K562 (cell line): Measurements from ENCODE around the gene TMEM38B.

Experiments
- CREM ChIP-seq: IDR thresholded peaks from 2 replicates; pipeline ENCODE4 v1.6.1; 2014; ENCODE audit warnings: antibody characterized with exemption, low read depth
- CTCF ChIP-seq, 3 experiments: IDR thresholded peaks in 2 of 3; conservative IDR thresholded peaks in 1 of 3; 2 replicates each; pipeline ENCODE4 v1.5.1; 2011 to 2012; ENCODE audit warnings: low read length in 3 of 3, mild to moderate bottlenecking in 3 of 3, control low read depth in 2 of 3, improper control_type of control experiment in 1 of 3, inconsistent platforms in 1 of 3, low read depth in 1 of 3, mixed read lengths in 1 of 3, moderate library complexity in 1 of 3; ENCODE audit not compliant: insufficient read depth in 2 of 3
- JUN ChIP-seq, 2 experiments: sonication (generic) in 1 of 2; formaldehyde crosslinking in 1 of 2; IDR thresholded peaks; 2 replicates each; pipeline versions ENCODE4 v1.6.1 to v1.8.0; 2012 to 2022; ENCODE audit warnings: borderline replicate concordance in 2 of 2, mild to moderate bottlenecking in 2 of 2, improper control_type of control experiment in 1 of 2, low read depth in 1 of 2, low read length in 1 of 2, missing genetic modification reagents in 1 of 2
- KHSRP ChIP-seq: fragments of 450-650 bp; IDR thresholded peaks from 2 replicates; pipeline ENCODE4 v1.6.1; 2017
- MAZ ChIP-seq, 2 experiments: fragments of 450-650 bp in 1 of 2; sonication (generic) in 1 of 2; formaldehyde crosslinking; IDR thresholded peaks in 1 of 2; conservative IDR thresholded peaks in 1 of 2; 2 replicates each; pipeline versions ENCODE4 v1.4.0 to v1.5.0; 2020; ENCODE audit warnings: mild to moderate bottlenecking in 1 of 2, missing genetic modification reagents in 1 of 2
- MXI1 ChIP-seq: IDR thresholded peaks from 2 replicates; pipeline ENCODE4 v1.6.1; 2011; ENCODE audit warnings: low read depth, mild to moderate bottlenecking, improper control_type of control experiment, low read length
- NFIC ChIP-seq: fragments of 450-650 bp; IDR thresholded peaks from 2 replicates; pipeline ENCODE4 v1.6.1; 2017; ENCODE audit warnings: mild to moderate bottlenecking, inconsistent platforms
- PHB2 ChIP-seq: fragments of 450-650 bp; IDR thresholded peaks from 2 replicates; pipeline ENCODE4 v1.6.1; 2017; ENCODE audit warnings: low read depth
- POLR2A ChIP-seq: fragments of 450-650 bp; conservative IDR thresholded peaks from 2 replicates; pipeline ENCODE4 v1.6.1; 2016
- SETDB1 ChIP-seq: IDR thresholded peaks from one replicate; pipeline ENCODE4 v1.6.1; 2012; ENCODE audit warnings: low read length, control low read depth, inconsistent platforms
- YY1 ChIP-seq, 3 experiments: IDR thresholded peaks; 2 replicates each; pipeline ENCODE4 v1.6.1; 2011; ENCODE audit warnings: low read length in 2 of 3, mild to moderate bottlenecking in 2 of 3, moderate library complexity in 2 of 3, borderline replicate concordance in 1 of 3, control low read depth in 1 of 3, low read depth in 1 of 3; ENCODE audit not compliant: insufficient read depth in 3 of 3, insufficient replicate concordance in 2 of 3, control insufficient read depth in 1 of 3, insufficient read length in 1 of 3; ENCODE audit errors: extremely low read depth in 1 of 3
- ZNF12 ChIP-seq: sonication (generic); formaldehyde crosslinking; IDR thresholded peaks from 2 replicates; pipeline ENCODE4 v1.4.0; 2020; ENCODE audit warnings: mild to moderate bottlenecking, missing genetic modification reagents
- ZNF280A ChIP-seq: fragments of 450-650 bp; IDR thresholded peaks from 2 replicates; pipeline ENCODE4 v1.6.1; 2018; ENCODE audit warnings: mild to moderate bottlenecking, low read depth; ENCODE audit not compliant: partially characterized antibody

GRCh38 chr9:105661011-105661410 is 33.3 kb upstream of the TMEM38B start:
- TF ChIP-seq CTCF (IDR thresholded peaks at IDR 0.05 in 2 of 3, conservative IDR thresholded peaks at IDR 0.05 in 1 of 3; ENCODE audit: insufficient read depth in 2 of 3, low read depth in 1 of 3, low read length in 3 of 3): no peak
- no peak for TF ChIP-seq CREM
- no peak for TF ChIP-seq NFIC
- TF ChIP-seq JUN (IDR thresholded peaks at IDR 0.05; ENCODE audit: borderline replicate concordance, low read depth, low read length): no peak
- no peak for TF ChIP-seq JUN (CRISPR knock-in tag; IDR thresholded peaks at IDR 0.05; ENCODE audit: borderline replicate concordance)
- TF ChIP-seq ZNF12: no peak
- no peak for TF ChIP-seq POLR2A
- TF ChIP-seq PHB2: no peak
- TF ChIP-seq YY1 (IDR thresholded peaks at IDR 0.05; ENCODE audit: borderline replicate concordance in 1 of 3, control insufficient read depth in 1 of 3, extremely low read depth in 1 of 3, insufficient read depth in 3 of 3, insufficient read length in 1 of 3, insufficient replicate concordance in 2 of 3, low read depth in 1 of 3, low read length in 2 of 3): no peak
- no peak for TF ChIP-seq ZNF280A
- TF ChIP-seq SETDB1: no peak
- TF ChIP-seq KHSRP: no peak
- TF ChIP-seq MXI1: no peak
- TF ChIP-seq MAZ (CRISPR knock-in tag; conservative IDR thresholded peaks at IDR 0.05 in 1 of 2, IDR thresholded peaks at IDR 0.05 in 1 of 2): no peak
